ENCODE measurements around the gene GRID1.

Gene GRID1

GRCh38 chr10:86311190-86311589 is 55.4 kb downstream of the GRID1 start:
- no peak for DNase-seq

- DNase-seq: no peak
These were observed 55.9 kb downstream of the GRID1 start for GRCh38 chr10:86310702-86311101.

GRCh38 chr10:86310291-86310690 is 56.3 kb downstream of the GRID1 start:
- DNase-seq: no peak

GRCh38 chr10:86308056-86308455 is 58.5 kb downstream of the GRID1 start:
- DNase-seq: no peak

- no peak for DNase-seq
These were observed 59.8 kb downstream of the GRID1 start for GRCh38 chr10:86306628-86307278.

- no peak for DNase-seq
These were observed 61.1 kb downstream of the GRID1 start for GRCh38 chr10:86305521-86305920.

- DNase-seq: no peak
These were observed 62.2 kb downstream of the GRID1 start for GRCh38 chr10:86304436-86304835.

DNA sequence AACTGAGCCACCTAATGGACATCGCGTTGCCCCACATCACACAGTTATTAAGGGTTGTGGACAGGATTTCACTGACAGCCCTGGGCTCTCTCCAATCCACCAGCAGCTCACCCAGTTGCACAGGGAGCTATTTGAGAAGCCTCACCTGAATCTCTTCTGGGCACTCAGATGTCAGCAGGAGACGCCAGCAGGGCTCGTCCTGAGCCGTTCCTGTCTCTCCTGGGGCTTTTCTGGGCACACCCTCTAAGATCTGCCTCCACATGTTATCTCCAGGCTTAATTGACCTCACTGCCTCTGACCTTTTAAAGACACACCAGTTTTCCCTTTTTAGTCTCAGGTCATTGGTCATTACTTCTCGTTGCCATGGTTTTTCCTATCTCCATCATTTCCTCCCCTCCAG is 63.0 kb downstream of the GRID1 start:
- no peak for DNase-seq

- no peak for DNase-seq
These were observed 64.6 kb downstream of the GRID1 start for GRCh38 chr10:86301971-86302370.

- no peak for DNase-seq
These were observed 65.4 kb downstream of the GRID1 start for GRCh38 chr10:86300931-86301830.

DNA sequence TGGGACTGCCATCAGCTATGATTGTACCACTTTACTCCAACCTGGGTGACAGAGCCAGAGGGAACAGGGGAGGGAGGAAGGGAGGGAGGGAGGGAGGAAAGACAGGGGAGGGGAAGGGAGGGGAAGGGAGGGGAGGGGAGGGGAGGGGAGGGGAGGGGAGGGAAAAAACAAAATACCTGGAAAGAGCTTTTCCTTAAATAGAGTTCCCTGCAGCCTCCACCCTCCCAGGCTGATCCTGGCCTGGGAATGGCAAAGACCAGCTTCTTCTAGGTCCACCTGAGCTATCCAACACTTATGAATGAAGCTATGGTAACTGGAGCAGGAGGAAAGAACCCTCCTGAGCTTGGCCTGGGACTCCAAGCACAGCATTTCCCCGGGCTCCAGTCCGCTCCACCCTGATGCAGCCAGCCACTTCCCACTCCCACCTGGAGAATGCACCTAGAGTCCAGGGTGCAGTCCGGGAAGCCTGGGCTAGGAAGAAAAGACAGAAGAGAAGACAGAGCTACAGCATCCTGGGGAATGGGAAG is 66.1 kb downstream of the GRID1 start:
- DNase-seq: no peak

DNA sequence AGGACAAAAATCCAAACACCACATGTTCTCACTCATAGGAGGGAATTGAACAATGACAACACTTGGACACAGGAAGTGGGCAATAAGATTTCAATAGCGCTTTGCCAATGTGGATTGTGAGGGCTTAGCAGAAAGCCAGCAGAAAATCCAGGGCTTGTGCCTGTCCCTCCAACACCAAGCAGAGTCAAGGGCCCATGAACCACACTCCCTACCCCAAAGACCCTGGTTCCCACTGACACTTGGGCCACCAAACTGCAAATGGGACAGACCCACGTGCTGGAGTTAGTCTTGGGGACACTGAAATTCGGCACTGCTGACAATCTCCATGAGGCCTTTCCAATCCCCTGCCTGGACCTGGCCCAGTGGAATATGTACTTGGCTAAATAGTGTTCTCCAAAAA is 67.0 kb downstream of the GRID1 start:
- no peak for DNase-seq

- no peak for DNase-seq
These were observed 68.0 kb downstream of the GRID1 start for GRCh38 chr10:86298501-86299001.

GRCh38 chr10:86295791-86296190 is 70.8 kb downstream of the GRID1 start:
- no peak for DNase-seq

DNA sequence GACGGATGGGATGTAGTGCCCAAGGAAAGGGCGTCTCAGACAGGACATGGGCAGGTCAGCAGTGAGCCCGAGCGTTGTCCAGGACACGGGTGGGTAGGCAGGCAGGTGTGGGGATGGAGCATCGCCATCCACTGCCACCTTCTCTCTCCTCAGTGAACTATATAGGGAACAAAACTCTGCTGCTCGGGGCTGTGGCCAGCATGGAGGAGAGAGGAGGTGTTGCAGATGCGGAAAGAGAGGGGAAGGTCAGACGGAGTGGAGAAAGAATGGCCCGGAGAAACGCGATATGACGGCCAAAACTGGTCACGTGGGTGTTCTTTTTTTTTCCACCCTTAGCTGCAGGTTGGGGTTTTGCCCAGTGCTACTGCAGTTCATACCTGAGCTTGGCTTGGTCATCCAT is 71.2 kb downstream of the GRID1 start:
- DNase-seq: no peak

DNA sequence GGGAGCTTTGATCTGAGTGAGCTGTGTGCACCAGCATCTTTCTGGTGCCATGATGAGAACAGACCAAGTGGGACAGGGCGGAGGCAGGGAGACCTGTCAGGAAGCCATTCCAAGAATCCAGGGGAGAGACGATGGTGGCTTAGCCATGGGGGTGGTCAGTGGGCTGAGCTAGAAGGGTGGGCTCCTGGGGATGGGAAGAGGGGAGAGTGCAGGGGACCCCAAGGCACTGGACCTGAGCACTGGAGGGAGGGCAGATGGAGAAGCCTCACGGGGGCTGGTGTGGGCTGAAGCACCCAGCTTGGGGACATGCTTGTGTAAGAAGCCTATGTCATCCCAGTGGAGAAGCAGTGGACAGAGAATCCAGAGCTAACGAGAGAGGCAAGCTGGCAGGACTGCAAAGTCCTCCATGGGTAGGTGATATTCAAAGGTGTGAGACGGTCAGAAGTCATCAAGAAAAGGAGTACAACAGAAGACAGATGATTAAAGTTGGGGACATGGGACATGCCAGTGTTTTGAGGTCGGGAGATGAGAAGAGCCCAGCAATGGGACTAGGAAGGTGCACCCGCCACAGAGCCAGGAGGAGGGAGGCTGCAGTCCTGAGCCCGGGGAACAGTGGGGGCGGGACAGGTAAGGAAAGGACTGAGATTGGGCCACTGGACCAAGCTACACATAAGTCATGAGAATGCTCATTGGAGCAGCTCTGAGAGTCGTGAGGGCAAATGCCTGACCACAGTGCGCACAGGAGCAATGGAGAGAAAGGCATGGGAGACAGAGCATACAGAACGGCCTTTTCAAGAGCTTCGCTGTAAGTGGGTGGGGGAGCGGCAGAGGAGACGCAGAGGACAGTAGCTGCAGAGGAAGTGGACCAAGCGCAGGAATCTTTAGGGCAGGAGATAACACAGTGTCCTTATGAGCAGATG is 72.0 kb downstream of the GRID1 start:
- no peak for DNase-seq

GRCh38 chr10:86293396-86293791 is 73.2 kb downstream of the GRID1 start:
- no peak for DNase-seq

GRCh38 chr10:86292462-86293395 is 73.9 kb downstream of the GRID1 start:
- no peak for DNase-seq

DNA sequence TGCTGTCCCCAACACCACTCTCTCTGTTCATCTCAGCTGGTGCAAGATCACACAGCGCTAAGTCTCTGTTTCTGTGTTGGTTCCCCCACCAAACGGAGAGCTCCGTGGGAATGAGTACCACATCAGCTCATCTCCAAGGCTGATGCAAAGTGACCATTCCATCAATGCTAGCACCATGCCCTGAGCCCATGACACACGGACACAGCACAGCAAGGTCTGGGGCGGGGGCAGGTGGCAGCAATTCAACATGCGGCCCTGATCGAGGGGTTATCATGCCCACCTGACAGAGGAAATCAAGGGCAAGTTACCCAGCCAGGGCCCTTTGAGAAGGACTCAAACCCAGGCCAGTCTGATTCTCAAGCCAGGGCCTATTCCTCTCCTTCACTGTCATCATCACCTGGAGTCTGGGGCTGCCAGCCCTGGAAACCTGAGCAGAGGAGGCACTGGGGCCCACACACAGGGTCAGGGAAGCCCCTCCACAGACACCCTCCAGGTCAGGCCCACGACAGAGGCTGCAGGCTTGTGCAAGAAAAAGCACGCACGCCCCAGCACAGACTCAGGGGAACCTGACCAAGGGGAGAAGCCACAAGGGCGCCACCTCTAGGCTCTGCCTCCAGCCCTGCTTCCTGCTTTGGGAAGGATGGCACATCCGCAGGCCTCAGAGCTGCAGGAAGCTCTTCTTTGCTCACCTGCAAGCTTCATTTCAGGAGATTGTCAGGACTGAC is 74.8 kb downstream of the GRID1 start:
- DNase-seq: no peak

DNA sequence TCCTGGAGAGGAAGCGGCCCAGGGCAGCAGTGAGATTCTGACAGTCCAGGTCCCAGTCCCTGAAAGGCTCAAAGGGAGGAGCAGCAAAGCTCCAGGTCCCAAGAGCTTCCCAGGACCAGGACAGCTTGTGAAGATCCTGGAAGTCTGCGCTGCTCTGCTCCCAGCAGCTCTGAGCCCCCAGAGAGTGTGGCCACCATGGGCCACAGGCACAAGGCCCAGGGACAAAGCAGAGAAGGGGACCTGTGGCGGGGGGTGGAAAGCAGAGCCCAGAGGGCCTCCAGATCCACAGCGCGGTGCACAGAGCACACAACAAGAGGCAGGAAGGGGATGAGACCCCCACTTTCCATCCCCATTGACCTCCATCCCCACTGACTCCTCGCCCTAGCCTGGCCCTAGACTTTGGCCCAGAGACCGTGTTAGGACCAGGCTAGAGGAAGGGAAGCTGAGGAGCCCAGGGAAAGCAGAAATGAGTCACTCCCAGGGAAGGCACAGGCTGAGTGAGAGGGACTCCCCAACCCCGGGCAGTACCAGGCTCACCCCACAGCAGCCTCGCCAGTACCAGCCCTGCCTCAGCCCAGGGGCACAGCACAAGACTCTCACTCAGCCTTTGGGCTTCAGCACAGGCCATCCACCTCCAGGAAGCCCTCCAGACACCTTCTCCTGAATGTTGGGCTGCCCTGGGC is 75.5 kb downstream of the GRID1 start:
- no peak for DNase-seq

DNA sequence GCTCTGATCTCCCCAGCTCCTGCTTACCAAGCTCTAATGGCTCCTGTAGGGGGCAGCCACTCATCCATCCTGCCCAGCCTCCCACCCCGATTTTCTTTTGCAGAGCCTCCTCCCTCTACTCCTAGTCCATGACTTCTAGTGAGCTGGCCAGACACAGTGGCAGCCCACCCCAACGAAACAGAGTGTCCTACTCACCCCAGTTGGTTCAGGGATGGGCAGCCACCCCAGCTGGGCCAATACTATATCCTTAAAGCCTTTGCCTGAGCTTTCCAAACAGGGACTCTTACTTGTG is 77.1 kb downstream of the GRID1 start:
- no peak for DNase-seq

Data from activated CD4-positive, alpha-beta T cell treated with anti-CD3 and anti-CD28 coated beads for 4 hours (primary cell).